OCI-LY1 (cell line): ENCODE data around the gene CELF2.

Source experiments
- EZH2 ChIP-seq: fragments of 200-600 bp; sonication (generic), shearing (Covaris generic); IDR thresholded peaks from 2 replicates; pipeline ENCODE4 v1.8.0; 2017; ENCODE audit warnings: borderline replicate concordance, mixed run types, mild to moderate bottlenecking, antibody characterized with exemption, low read length, moderate library complexity, mixed read lengths
- TF ChIP-seq, protein P1 (sequence below): fragments of 200-600 bp; sonication (generic), shearing (Covaris generic); IDR thresholded peaks from 2 replicates; pipeline ENCODE4 v1.5.1; 2017; ENCODE audit warnings: mild to moderate bottlenecking, antibody characterized with exemption, low read length, moderate library complexity, mixed read lengths

DNA sequence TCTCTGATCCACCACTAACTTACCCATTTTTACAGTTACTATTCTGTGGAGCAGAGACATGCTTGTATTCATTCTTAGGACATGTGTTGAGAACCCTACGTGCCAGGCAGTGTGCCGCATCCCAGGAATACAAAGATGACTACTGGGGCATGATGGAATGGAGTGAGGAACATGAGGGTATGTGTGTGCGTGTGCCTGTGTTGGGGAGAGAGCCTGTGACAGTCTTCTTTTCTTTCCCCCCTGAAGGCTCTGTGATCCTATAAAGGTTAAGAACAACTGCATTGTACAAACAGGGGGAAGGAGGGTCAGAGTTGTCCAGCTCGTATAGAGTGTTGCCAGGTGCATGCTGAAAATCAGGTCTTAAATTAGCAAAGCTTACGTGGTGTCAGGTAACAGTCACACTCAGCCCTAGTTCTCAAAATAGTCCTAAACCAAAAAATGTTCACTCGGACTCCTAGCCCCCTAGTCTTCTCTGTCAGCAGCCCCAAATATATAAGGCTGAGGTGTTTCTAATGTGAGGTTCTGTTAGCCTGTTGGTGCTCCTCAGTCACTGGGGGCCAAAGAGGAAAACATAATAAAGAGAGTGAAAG lies 161.9 kb downstream of the CELF2 start:
- TF ChIP-seq, protein P1, sequence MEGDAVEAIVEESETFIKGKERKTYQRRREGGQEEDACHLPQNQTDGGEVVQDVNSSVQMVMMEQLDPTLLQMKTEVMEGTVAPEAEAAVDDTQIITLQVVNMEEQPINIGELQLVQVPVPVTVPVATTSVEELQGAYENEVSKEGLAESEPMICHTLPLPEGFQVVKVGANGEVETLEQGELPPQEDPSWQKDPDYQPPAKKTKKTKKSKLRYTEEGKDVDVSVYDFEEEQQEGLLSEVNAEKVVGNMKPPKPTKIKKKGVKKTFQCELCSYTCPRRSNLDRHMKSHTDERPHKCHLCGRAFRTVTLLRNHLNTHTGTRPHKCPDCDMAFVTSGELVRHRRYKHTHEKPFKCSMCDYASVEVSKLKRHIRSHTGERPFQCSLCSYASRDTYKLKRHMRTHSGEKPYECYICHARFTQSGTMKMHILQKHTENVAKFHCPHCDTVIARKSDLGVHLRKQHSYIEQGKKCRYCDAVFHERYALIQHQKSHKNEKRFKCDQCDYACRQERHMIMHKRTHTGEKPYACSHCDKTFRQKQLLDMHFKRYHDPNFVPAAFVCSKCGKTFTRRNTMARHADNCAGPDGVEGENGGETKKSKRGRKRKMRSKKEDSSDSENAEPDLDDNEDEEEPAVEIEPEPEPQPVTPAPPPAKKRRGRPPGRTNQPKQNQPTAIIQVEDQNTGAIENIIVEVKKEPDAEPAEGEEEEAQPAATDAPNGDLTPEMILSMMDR: no peak
- no peak for TF ChIP-seq EZH2
